Uterus (tissue), 4 donors: ENCODE measurements around the gene RPLP1. TPM values are rescaled to one million over a fixed set of nuclear protein-coding genes. Genes with fewer than 3 reads are reported as not detected.

Source experiments
- DNase-seq, 2 donors: peaks; one replicate each; pipeline ENCODE4 v3.0.0-alpha.2; 2019 to 2020
- H3K27ac ChIP-seq, 2 donors: fragments of 200-600 bp; sonication (generic); 1 replicate in 1 of 2; 2 replicates in 1 of 2; pipeline ENCODE4 v1.5.1; 2016 to 2018
- H3K27me3 ChIP-seq, 2 donors: fragments of 200-600 bp; sonication (generic); one replicate each; pipeline ENCODE4 v1.5.1; 2018 to 2019; ENCODE audit warnings: control low read depth in 1 of 2
- H3K36me3 ChIP-seq, 2 donors: fragments of 200-600 bp; sonication (generic); one replicate each; pipeline ENCODE4 v1.5.1; 2019; ENCODE audit warnings: control low read depth in 1 of 2
- H3K4me1 ChIP-seq, 2 donors: fragments of 200-600 bp; sonication (generic); one replicate each; pipeline ENCODE4 v1.5.1; 2018 to 2019; ENCODE audit warnings: control low read depth in 1 of 2
- H3K4me3 ChIP-seq, 2 donors: fragments of 200-600 bp; sonication (generic); 1 replicate in 1 of 2; 2 replicates in 1 of 2; pipeline ENCODE4 v1.5.1; 2018 to 2019; ENCODE audit warnings: mild to moderate bottlenecking in 1 of 2
- H3K9me3 ChIP-seq, 2 donors: fragments of 200-600 bp; sonication (generic); one replicate each; pipeline ENCODE4 v1.5.1; 2019; ENCODE audit warnings: control low read depth in 1 of 2
- POLR2A ChIP-seq, 2 donors: fragments of 450-650 bp; IDR thresholded peaks; one replicate each; pipeline ENCODE4 v1.6.1; 2016; ENCODE audit warnings: antibody characterized with exemption in 2 of 2, mild to moderate bottlenecking in 1 of 2, moderate library complexity in 1 of 2
- intact Hi-C: fragments of 100-400 bp; cut with DNase I; formaldehyde crosslinking; loops from one replicate; pipeline ENCODE4 v1.15.1; 2023; ENCODE audit warnings: low total_unique reads
- total RNA-seq, 4 donors: library from RNA; depleted of rRNA in 3 of 4; stranded (reverse); fragments of >200 nt in 3 of 4; gene quantifications; one replicate each; pipeline versions ENCODE4 v1.1.0 to v1.2.4, GENCODE V29; 2014 to 2023
- TF ChIP-seq, protein P1 (sequence below), 4 experiments: fragments of 200-600 bp in 2 of 4; fragments of 450-650 bp in 2 of 4; sonication (generic) in 2 of 4; IDR thresholded peaks; one replicate each; pipeline ENCODE4 v1.5.1; 2016 to 2019; ENCODE audit warnings: antibody characterized with exemption in 4 of 4, mild to moderate bottlenecking in 2 of 4, moderate library complexity in 1 of 4
- donor health status: DM: yes; HTN: yes; CAD: no.

Gene RPLP1
- total RNA-seq, 4 donors from 2014 or later, result 61.5 to 2,786 (median 1,440) TPM

DNA sequence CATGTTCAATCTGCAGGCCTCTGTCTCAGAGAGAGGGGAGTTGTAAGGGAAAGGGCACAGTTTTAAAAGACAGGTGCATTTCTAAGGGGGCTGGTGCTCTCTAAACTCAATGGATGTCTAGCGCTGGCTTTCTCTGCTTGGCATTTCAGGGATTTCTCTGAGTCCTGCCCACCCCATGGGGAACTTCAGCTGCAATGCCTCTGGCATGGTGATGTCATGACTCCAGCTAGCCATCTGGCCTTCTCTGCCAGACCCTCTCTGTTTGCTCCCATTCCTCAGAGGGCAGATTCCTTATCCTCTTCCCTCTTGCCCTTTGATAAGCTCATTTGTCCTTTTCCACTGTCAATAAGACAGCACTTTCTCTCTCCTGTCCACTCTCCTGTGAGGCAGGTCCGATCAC, 40.8 kb downstream of the RPLP1 start:
- intact Hi-C loops, result no loop called here
- no peaks in the 10 kb centered on the region for H3K9me3 ChIP-seq

DNA sequence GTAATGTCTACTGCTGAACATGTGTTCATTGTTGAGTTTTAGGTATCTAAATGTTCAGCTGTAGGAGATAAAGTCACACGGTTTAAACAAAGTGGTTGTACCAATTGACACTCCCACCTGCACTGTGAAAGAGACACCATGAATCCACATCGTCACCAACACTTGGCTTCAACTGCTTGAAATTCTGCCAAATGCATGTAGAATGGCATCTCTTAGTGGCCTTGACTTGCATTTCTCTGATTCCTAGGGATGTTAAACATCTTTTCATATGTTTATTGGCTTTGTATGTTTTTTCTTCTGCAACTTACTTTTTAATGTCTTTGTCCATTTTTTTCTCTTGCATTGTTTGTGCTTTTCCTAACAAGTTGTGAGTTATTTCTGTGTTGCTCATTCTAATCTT, 43.4 kb downstream of the RPLP1 start:
- TF ChIP-seq, protein P1, sequence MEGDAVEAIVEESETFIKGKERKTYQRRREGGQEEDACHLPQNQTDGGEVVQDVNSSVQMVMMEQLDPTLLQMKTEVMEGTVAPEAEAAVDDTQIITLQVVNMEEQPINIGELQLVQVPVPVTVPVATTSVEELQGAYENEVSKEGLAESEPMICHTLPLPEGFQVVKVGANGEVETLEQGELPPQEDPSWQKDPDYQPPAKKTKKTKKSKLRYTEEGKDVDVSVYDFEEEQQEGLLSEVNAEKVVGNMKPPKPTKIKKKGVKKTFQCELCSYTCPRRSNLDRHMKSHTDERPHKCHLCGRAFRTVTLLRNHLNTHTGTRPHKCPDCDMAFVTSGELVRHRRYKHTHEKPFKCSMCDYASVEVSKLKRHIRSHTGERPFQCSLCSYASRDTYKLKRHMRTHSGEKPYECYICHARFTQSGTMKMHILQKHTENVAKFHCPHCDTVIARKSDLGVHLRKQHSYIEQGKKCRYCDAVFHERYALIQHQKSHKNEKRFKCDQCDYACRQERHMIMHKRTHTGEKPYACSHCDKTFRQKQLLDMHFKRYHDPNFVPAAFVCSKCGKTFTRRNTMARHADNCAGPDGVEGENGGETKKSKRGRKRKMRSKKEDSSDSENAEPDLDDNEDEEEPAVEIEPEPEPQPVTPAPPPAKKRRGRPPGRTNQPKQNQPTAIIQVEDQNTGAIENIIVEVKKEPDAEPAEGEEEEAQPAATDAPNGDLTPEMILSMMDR (IDR thresholded peaks at IDR 0.05), result no peak
- no peak for TF ChIP-seq POLR2A (IDR thresholded peaks at IDR 0.05)

More for the DNA sequence above, 40.8 kb downstream of the RPLP1 start:
- H3K4me3 ChIP-seq, result no peak overlapping the region
- H3K27ac ChIP-seq, result no peak overlapping the region
- H3K27me3 ChIP-seq, result no peaks in the 10 kb centered on the region
- DNase-seq, result no peak
- no peak for TF ChIP-seq POLR2A (IDR thresholded peaks at IDR 0.05)
- TF ChIP-seq, protein P1 (IDR thresholded peaks at IDR 0.05), result no peak
- no peaks in the 10 kb centered on the region for H3K36me3 ChIP-seq
- peaks cover 5 to 8% of the 10 kb centered on the region in 2 donors for H3K4me1 ChIP-seq

DNA sequence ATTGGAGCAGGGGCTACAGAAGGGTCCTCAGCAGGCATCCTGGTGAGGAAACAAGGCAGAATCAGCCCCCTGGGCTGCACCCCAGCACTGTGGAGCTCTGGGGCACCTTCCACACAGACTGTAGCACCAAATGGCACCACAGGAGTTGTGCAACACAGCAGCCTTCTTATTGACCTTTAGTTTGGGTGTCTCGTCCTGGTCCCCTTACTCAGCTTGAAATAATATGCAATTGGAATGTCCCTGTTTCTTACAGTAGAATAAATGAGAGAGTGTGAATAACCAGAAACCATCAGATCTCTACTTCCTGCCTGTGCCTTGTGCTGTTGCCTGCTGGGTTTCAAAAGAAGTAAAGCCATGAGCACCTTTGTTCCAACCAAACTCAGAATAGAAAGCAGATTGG, 44.5 kb downstream of the RPLP1 start:
- no peak overlapping the region for H3K4me3 ChIP-seq
- no peak for DNase-seq
- TF ChIP-seq, protein P1 (IDR thresholded peaks at IDR 0.05), result no peak
- no peak for TF ChIP-seq POLR2A (IDR thresholded peaks at IDR 0.05)
- no peak overlapping the region for H3K27ac ChIP-seq
- intact Hi-C loops, result no loop called here
- no peaks in the 10 kb centered on the region for H3K36me3 ChIP-seq
- H3K4me1 ChIP-seq, result no peaks in the 10 kb centered on the region
- no peaks in the 10 kb centered on the region for H3K9me3 ChIP-seq
- H3K27me3 ChIP-seq, result no peaks in the 10 kb centered on the region

More for the DNA sequence above, 43.4 kb downstream of the RPLP1 start:
- intact Hi-C loops, result no loop called here
- H3K4me3 ChIP-seq, result no peak overlapping the region
- H3K27ac ChIP-seq, result no peak overlapping the region
- H3K36me3 ChIP-seq, result no peaks in the 10 kb centered on the region
- H3K27me3 ChIP-seq, result no peaks in the 10 kb centered on the region
- DNase-seq, result no peak
- H3K9me3 ChIP-seq, result no peaks in the 10 kb centered on the region
- no peaks in the 10 kb centered on the region for H3K4me1 ChIP-seq

DNA sequence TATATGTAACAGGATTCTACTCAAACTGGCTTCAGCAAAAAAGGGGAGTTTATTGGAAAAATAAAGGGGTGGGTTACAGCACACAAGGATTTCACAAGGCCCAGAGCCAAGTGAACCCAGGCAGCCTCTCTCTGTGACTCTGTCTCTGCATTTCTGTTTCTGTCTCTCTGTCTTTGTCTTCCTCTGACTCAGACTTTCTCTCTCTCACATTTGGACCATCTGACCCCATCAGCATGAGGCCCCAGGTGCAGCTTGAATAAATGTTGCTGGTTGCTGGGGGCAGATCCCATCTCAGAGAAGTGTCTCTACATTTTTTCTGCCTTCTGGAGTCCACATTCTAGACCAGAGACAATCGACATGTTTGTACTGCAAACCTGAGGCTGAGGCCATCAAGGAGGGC, 45.0 kb downstream of the RPLP1 start:
- H3K4me3 ChIP-seq, result no peak overlapping the region
- H3K36me3 ChIP-seq, result no peaks in the 10 kb centered on the region
- no peaks in the 10 kb centered on the region for H3K27me3 ChIP-seq
- H3K4me1 ChIP-seq, result no peaks in the 10 kb centered on the region
- H3K27ac ChIP-seq, result no peak overlapping the region
- H3K9me3 ChIP-seq, result no peaks in the 10 kb centered on the region
- intact Hi-C loops, result no loop called here
- no peak for TF ChIP-seq POLR2A (IDR thresholded peaks at IDR 0.05)
- TF ChIP-seq, protein P1 (IDR thresholded peaks at IDR 0.05), result no peak
- no peak for DNase-seq

DNA sequence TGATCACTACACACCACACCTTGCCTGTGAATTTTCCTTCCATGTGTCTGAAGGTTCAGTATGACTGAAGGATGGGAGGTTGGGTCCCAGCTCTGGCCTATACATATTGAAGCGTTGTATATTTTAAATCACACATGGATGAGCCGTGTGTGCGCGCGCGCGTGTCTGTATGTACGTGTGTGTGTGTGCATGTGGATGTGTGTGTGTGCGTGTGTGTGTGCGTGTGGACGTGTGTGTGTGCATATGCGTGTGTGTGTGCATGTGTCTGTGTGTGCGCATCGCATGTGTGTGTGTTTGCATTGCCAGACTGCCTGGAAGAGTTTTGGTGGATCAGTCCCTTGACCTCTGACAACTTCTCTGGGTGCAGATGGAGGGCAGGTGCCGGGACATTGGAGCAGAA, 45.7 kb downstream of the RPLP1 start:
- no peak overlapping the region for H3K4me3 ChIP-seq
- H3K27me3 ChIP-seq, result no peaks in the 10 kb centered on the region
- no peak overlapping the region for H3K27ac ChIP-seq
- H3K4me1 ChIP-seq, result no peaks in the 10 kb centered on the region
- no peaks in the 10 kb centered on the region for H3K9me3 ChIP-seq
- DNase-seq, result no peak
- no peak for TF ChIP-seq POLR2A (IDR thresholded peaks at IDR 0.05)
- TF ChIP-seq, protein P1 (IDR thresholded peaks at IDR 0.05), result no peak
- intact Hi-C loops, result no loop called here
- H3K36me3 ChIP-seq, result no peaks in the 10 kb centered on the region
